HG03060 (cell line): Measurements from ENCODE around the gene RNPEPL1.
"Not testable (repeated sequence)": the region's sequence is repeated elsewhere in the genome, so short reads cannot be mapped to it uniquely, and the experiment has no call there.

Experiments used
- ATAC-seq: cut with Tn5 transposase; IDR thresholded peaks from one replicate; pipeline ENCODE4 v1.9.1; 2021; ENCODE audit warnings: low read depth, moderate number of reproducible peaks; ENCODE audit not compliant: unreplicated experiment

Gene RNPEPL1, protein sequence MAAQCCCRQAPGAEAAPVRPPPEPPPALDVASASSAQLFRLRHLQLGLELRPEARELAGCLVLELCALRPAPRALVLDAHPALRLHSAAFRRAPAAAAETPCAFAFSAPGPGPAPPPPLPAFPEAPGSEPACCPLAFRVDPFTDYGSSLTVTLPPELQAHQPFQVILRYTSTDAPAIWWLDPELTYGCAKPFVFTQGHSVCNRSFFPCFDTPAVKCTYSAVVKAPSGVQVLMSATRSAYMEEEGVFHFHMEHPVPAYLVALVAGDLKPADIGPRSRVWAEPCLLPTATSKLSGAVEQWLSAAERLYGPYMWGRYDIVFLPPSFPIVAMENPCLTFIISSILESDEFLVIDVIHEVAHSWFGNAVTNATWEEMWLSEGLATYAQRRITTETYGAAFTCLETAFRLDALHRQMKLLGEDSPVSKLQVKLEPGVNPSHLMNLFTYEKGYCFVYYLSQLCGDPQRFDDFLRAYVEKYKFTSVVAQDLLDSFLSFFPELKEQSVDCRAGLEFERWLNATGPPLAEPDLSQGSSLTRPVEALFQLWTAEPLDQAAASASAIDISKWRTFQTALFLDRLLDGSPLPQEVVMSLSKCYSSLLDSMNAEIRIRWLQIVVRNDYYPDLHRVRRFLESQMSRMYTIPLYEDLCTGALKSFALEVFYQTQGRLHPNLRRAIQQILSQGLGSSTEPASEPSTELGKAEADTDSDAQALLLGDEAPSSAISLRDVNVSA

GRCh38 chr2:240567872-240568677 is at the start of gene RNPEPL1:
RNPEPL1 (plus strand) TSS chr2:240568484; CDS start chr2:240568587, 103 bp downstream.
- ATAC-seq = no peak

GRCh38 chr2:240518981-240519380 is 49.3 kb upstream of the RNPEPL1 start:
- no peak for ATAC-seq

DNA sequence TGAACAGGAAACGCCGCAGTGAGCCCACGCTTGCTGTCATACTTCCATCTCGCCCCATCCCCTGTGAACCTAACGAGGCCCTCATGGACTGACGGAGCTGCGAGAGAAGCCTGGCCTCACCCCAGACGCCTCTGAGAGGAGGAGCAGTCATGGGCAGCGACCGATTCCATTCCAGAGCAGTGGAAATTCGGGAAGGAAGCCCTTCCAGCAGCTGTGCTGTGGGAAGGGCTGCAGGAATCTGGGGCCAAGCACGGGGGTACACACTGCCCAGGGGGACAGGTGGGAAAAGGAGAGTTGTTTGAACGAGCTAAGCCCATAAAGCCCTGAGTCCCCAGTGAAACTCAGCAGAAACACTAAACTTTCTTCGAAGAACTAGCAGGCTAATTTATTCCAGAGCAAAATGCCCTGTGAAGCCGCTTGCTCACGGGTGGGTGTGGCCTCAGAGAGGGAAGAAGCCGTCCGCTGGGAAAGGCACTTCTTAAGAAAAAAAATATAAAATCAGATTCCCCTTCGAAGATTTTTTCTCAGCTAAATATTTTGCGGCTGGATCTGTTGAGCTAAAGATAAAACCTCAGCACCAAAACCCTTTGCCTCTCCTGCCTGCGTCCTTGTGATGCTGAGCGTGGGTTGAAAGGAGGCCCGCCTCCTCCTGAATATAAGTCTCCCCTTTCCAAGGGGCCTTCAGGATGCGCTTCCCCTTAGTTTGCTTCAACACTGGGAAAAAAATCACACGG is 48.7 kb upstream of the RNPEPL1 start:
- no peak for ATAC-seq

DNA sequence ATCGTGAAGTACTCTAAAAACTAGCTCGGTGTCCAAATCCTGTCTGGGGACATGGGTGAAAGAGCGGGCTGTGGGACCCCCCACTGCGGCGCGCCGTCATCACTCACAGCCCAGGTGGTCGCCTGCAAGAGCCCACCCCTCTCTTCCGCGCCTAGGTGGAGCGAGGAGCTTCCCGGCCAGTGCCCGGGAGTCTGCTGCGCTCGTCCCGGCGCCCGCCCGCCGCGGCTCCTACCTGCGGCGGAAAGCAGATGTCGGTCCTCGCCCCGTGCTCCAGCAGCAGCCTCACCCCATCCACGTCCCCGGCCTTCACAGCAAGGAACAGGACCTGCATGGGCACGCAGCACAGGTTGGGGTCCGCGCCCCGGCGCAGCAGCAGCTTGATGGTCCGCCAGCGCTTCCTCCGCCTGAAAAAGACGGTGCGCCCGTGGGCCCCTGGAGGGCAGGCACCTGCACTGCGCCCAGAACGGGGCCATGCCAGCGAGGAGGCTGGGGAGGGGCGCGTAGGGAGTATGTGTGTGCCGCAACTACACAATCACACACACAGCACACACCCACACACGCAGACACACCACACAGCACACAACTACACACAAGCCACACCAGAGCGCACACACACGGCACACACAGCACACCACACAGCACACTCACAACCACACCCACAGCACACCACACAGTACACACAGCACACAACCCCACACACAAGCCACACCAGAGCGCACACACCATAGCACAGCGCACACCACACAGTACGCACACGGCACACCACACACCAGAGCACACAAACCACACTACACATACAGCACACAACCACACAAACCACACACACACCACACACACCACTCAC is 47.9 kb upstream of the RNPEPL1 start:
- ATAC-seq = no peak

DNA sequence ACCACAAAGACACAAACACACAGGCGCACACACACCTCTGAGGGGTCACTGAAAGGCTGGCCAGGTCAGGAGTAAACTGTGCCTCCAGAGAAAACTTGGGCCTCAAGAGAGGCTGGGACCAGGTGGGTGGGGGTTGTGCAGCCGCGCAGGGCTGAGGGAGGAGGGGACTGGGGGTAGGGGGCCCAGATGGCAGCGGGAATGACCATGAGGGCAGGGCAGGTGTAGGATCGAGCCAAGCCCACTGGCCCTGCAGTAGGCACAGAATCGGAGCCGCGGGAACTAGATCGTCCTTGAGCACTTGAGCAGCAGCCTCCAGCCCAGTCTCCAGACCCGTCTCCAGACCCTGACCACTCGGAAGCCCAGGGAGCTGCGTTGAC is 47.3 kb upstream of the RNPEPL1 start:
- ATAC-seq = no peak

- ATAC-seq = not testable (repeated sequence)
Measured at GRCh38 chr2:240521885-240522284, 46.4 kb upstream of the RNPEPL1 start.

- no peak for ATAC-seq
Measured at GRCh38 chr2:240522406-240522805, 45.9 kb upstream of the RNPEPL1 start.

DNA sequence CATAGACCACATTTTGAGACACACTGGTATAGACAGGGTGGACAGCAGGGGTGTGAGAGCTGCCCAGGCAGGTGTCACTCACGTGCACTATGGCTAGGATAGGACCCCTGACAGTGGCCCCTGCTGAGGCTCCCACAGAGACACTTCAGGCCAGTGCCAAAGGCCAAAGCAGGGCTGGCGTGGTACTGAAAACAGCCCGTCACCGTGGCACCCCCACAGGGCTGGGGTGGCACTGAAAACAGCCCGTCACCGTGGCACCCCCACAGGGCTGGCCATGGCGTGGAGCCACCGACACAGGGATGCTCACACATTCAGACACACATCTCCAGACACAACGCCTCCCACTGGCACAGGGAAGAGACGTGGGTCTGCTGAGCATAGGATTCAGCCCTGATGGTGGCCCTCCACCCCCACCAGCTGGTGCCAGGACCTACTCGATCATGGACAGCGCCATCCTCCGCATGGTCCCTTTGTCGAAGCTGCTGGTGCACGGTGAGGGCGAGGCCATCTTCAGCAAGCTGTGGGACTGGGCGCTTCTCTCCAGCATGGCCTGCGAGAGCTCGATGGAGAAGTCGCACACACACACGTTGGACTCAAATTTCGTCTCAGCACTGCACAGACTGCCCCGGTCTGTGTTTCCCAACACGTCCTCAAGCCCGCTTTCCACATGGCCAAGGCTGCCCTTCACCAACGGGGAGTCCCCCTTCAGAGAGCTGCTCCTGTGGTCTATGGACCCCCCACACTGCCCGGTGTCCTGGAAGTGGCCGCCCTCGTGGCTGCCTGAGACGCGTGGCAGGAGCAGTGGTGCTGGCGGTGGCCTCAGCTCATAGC is 44.6 kb upstream of the RNPEPL1 start:
- ATAC-seq = no peak

DNA sequence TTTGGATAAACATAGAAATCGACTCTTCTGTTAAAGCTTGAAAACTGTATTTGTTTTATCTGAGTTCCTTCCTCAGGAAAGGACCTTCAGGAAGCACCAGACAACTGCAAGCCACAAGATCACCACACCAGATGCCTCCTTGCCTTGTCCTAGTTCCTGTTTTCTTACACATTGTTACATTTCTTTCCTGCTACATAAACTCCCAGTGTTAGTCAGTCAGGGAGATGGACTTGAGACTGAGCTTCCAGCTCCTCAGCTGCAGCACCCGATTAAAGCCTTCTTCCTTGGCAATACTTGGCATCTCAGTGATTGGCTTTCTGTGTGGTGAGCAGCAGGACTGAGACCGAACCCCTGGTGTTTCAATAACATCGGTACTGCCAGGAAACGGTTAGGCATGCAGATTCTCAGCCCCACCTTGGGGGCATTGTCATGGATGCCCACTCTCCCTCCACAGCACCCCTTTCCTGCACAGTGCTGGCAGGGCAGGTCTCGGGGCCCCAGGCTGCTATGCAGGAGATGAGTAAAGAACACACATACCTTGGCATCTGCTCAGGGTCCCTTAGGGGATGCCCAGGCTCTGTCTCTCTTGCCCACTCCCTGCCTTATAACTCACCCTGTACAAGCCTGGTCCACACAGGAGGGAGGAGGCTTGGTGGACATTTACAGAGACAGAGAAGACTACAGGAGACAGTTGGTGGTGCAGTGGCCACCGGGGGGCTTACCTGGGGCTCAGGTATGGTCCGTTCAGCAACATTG is 43.1 kb upstream of the RNPEPL1 start:
- ATAC-seq = no peak

- ATAC-seq = no peak
Measured at GRCh38 chr2:240525802-240526201, 42.5 kb upstream of the RNPEPL1 start.

GRCh38 chr2:240526521-240526920 is 41.8 kb upstream of the RNPEPL1 start:
- ATAC-seq = no peak

- ATAC-seq = no peak
Measured at GRCh38 chr2:240527153-240527750, 41.0 kb upstream of the RNPEPL1 start.

- no peak for ATAC-seq
Measured at GRCh38 chr2:240528406-240529040, 39.8 kb upstream of the RNPEPL1 start.

DNA sequence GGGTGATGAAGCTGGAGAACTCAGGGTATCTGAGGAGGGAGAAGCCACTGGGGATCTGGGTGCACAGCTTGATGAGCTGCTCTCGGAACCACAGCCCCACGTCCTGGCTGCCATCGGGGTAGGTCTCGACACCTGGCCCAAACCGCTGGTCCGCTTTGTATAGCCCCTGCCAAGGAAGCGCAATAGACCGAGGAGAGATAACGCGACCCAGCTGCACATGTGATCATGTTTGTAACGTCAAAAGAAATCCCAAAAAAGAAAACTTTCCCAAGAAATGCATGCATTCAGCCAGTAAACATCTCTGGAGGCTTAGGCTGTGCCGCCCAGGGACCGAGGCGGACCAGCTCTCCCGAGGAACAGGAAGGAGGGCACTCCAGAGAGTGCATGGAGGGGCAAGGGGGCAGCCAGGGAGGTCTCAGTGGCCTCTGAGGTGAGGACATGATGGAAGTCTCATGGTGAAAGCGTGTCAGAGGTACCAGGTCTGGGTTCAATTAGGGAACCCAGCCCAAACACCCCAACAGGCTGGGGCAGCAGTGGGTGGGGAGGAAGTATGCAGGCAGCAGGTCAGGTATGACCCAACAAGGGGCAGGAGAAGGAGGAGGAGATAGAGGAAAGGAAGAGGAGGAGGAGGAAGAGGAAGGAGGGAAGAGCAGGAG is 38.8 kb upstream of the RNPEPL1 start:
- ATAC-seq = no peak

- no peak for ATAC-seq
Measured at GRCh38 chr2:240530181-240530580, 38.1 kb upstream of the RNPEPL1 start.

DNA sequence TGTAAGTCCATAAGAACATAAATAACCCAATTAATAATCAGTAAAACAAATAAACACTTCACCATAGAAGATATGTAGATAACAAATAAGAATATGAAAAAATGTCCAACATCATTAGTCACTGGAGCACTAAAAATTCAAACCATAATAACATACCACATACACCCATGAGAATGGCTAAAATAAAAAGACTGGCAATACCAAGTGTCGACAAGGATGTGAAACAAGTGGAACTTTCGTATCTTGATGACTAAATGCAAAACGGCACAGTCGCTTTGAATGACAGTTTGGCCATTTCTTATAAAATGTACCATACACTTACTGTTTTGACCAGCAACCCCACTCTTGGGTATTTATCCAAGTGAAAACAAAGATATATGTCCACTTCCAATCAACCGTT is 37.2 kb upstream of the RNPEPL1 start:
- ATAC-seq = no peak
